IPS-NIHi7 (cell line): ENCODE data around the gene GRID2.

Experiments
- DNase-seq: peaks from one replicate; pipeline ENCODE4 v3.0.0; 2012; ENCODE audit warnings: mixed read lengths; ENCODE audit errors: extremely low spot score

The GRID2 gene

DNA sequence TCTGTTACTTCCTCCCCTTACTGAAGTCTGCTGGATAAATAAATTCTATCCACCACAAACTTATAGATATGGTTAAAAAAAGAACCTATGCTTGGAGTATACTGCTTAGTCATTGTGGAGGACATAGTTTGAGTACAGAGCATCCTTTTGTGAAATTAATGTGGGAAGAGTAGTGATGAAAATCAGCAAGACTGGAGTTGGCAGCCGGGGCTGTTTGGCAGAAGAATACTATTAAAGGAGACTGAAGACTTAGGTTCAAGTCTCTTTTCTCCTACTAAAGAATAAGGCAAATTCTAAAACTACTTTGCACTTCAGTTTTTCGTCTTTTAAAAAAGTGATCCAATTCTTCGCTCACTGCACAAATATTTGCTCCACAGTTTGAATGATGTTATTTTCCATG lies 1198.2 kb downstream of the GRID2 start:
- DNase-seq: no peak

- no peak for DNase-seq
Measured at GRCh38 chr4:93502991-93503390, 1199.2 kb downstream of the GRID2 start.

DNA sequence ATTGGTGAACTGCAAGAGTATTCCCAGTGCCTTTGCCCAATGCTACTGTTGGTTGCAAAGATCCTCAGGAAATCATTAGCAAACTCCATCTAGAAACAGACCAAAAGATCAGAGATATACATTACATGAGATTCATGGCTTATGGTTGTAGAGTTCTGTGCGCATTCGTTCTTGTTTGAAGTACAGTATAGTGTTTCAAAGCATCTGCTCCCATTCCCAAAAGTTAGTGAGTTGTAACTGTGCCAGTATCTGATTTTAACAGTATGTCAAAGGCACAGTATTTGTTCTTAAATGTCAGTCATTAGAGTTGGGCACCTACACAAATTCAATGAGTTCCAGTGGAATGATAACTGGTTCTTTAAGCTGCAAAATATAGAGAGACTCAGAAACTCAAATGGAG lies 1210.1 kb downstream of the GRID2 start:
- DNase-seq: no peak

GRCh38 chr4:93515208-93515607 lies 1211.4 kb downstream of the GRID2 start:
- no peak for DNase-seq

GRCh38 chr4:93529692-93530372 lies 1226.1 kb downstream of the GRID2 start:
- DNase-seq: no peak

GRCh38 chr4:93532234-93532633 lies 1228.5 kb downstream of the GRID2 start:
- DNase-seq: no peak

DNA sequence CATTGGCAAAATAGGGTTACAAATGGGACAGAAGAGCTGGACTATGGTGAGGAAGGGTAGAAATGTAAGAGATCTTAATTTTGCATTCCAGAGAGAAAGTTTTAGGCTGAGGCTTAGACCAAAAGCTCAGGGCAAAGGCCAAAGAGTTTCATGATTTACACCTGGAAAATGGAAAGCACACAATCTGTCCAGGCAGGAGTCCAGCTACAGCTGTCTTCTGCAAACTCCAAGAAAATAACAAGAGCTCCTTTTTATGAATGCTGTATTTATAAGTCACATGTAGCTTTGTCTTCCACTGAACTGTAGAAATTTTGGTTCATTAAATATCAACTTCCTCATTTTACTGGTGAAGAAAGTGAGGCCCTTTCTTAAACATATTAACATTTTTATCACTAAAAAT lies 1236.8 kb downstream of the GRID2 start:
- DNase-seq: no peak

DNA sequence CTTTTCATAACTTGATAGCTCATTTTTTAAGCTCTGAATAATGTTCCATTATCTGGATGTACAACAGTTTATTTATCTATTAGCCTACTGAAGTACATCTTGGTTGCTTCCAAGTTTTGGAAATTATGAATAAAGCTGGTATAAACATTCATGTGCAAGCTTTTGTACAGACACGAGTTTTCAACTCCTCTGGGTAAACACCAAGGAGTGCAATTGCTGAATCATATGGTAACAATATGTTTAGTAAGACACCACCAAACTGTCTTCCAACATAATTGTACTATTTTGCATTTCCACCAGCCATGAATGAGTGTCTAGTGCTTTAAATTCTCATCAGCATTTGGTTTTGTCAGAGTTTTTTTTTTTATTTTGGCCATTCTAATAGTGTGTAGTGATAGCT lies 1258.1 kb downstream of the GRID2 start:
- DNase-seq: no peak

GRCh38 chr4:93568758-93569157 lies 1265.0 kb downstream of the GRID2 start:
- DNase-seq: no peak

- DNase-seq: no peak
Measured at GRCh38 chr4:93573285-93573684, 1269.5 kb downstream of the GRID2 start.

- no peak for DNase-seq
Measured at GRCh38 chr4:93578942-93579341, 1275.2 kb downstream of the GRID2 start.

DNA sequence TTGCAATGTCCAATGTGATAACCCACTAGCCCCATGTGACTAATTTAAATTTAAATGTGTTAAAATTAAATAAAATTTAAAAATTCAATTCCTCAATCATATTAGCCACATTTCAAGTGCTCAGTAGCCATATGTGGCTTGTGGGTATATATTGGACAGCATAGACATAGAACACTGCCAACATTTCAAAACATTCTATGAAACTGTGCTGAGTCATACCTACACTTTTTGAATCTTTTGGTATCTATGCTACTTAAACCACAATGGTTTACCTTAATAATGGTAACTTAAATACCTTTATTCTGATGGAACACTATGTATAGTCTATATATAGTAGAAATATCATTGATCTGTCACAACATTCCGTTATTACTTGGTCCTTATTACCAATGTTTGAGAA lies 1301.4 kb downstream of the GRID2 start:
- DNase-seq: no peak

DNA sequence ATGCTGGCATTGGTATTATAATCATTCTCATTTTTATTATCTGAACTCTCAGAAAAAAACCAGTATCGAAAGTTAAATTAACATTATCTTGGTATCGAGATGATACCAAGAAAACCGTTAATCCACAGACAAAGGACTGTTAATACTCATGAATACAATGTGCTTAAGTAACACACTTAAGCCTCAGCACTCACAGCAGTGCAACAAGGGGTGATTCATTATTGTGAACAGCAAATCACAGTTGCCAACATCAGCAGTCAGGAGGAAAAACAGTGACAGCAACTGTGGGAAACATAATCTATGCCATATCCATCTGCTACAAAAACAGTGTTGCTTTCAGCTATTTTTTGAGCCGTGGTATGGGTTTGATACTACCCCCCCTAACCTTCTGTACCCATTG lies 1313.8 kb downstream of the GRID2 start:
- DNase-seq: no peak

DNA sequence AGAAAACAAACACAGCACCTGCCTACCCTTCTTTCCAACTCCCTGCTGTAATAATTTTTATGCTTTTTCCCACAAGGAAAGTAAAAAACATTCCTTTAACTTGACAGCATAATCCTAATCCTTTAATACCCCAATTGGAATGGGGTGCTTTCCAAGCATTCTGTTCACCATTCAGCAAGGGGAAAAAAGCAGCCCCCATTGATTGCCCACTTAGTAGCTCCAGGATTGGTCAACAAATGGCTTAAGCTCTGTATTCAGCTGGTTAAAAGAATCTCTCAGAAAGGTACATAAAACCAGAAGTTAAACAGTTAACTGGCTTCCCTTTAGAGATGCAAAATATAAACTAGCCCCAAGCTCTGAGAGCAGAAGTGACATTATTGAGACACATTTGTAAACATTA lies 1330.0 kb downstream of the GRID2 start:
- DNase-seq: no peak

- DNase-seq: no peak
Measured at GRCh38 chr4:93635943-93636342, 1332.2 kb downstream of the GRID2 start.

GRCh38 chr4:93645120-93645519 lies 1341.4 kb downstream of the GRID2 start:
- no peak for DNase-seq

GRCh38 chr4:93646233-93646930 lies 1342.6 kb downstream of the GRID2 start:
- no peak for DNase-seq

- no peak for DNase-seq
Measured at GRCh38 chr4:93648258-93648657, 1344.5 kb downstream of the GRID2 start.

GRCh38 chr4:93649828-93650227 lies 1346.1 kb downstream of the GRID2 start:
- peak; percentile 44 for DNase-seq

DNA sequence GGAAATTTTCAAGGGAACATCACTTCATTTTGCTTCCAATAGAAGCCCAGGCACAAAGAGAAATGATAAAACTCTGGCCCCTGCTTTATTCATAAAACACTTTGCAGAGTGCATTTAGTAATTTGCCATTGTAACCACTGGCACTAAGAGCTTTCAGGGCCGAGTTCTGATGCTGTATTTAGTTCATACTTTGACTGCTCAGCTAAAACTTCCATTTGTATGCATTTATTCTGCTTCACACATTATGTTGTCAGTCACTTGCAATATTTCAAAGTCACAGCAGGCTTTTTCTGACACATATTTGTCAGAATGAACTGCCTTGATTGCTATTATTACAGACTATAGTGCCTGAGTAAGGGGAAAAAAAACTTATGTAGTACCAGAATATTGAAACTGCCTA lies 1350.4 kb downstream of the GRID2 start:
- DNase-seq: no peak

DNA sequence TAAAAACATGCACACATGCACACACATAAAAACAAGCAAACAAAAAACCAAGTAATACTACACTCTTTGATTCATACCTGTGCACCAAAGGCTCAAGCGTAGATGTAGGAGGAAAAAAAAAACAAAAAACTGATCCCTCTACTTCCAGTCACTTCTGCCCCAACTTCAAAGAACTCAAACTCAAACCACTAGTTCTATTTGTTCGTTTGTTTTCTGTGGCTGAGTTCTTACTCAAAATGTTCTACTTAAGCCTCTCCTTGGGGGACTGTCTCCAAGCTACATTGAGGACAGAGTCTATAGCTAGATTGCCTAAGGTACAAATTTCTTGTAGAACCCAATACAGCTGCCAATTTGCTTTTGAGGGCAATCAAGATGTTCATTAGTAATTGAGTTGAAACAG lies 1353.8 kb downstream of the GRID2 start:
- no peak for DNase-seq

GRCh38 chr4:93658443-93658842 lies 1354.7 kb downstream of the GRID2 start:
- no peak for DNase-seq

DNA sequence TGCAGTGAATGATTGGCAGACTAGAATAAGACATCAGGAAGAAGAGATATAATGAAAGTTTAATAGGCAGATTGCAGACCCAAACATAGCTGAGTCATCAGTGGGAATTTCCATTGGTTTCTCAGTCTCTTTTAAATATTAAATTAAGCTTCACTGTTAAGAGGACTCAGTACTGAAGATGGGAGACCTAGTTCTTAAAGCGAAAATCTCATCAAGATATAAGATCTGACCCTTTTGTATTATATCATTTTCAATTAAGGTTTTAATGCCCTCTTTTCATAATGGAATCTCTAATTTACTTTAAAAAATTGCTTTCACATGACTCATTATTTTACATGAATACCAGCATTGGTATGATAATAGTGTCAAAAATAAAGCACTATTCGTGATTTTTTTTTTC lies 1355.9 kb downstream of the GRID2 start:
- no peak for DNase-seq

GRCh38 chr4:93660036-93660435 lies 1356.3 kb downstream of the GRID2 start:
- DNase-seq: no peak
